WI38 (cell line): ENCODE results near the gene MAPK8IP2.
A peak's percentile ranks its signal among the peaks of the same experiment; 100 is the strongest.

Experiments used
- H3K4me3 ChIP-seq: 2 replicates; pipeline ENCODE4 v1.5.1; 2011; ENCODE audit warnings: low read depth, mild to moderate bottlenecking, control low read depth, low read length
- CTCF ChIP-seq: IDR thresholded peaks from 2 replicates; pipeline ENCODE4 v1.5.1; 2012; ENCODE audit warnings: low read depth, mild to moderate bottlenecking, control low read depth, low read length

MAPK8IP2 gene

GRCh38 chr22:50579752-50580151 is 20.8 kb upstream of the MAPK8IP2 start:
- no peak overlapping the region for H3K4me3 ChIP-seq
- no peak for TF ChIP-seq CTCF

- no peak for TF ChIP-seq CTCF
These were observed 19.3 kb upstream of the MAPK8IP2 start for GRCh38 chr22:50581031-50581949.

DNA sequence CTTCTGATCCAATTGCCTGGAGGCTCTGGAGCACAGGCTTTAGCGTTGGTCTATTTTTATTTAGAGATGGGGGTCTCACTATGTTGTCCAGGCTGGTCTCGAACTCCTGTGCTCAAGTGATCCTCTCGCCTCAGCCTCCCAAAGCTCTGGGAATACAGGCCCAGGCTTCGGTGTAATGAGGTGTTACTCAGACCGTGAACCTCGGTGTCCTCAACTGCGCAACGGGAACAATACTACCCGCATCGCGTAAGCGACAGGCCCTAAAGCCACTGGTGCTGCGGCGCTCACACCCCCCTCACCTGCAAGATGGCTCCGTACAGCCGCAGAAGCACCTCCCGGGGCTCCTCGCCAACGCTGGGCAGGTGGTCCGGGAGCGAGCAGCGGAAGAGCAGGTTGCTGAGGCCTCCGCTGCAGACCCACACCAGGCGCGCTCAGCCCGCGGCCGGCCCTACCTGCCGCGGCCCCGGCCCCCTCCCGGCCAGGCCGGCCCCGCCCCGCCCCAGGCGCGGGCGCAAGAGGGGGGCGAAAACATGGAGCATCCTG is 18.6 kb upstream of the MAPK8IP2 start:
- H3K4me3 ChIP-seq: peak overlapping the region; percentile 78
- no peak for TF ChIP-seq CTCF

More at GRCh38 chr22:50581031-50581949, 19.3 kb upstream of the MAPK8IP2 start:
- H3K4me3 ChIP-seq: peak overlapping the region; percentile 78

GRCh38 chr22:50582493-50583293 is 17.9 kb upstream of the MAPK8IP2 start, which contains the start of gene CHKB:
TSS of gene CHKB (minus strand) at chr22:50582849. CDS start at chr22:50582781, 68 bp downstream.
- peak within 1 kb of the TSS; percentile 78 for H3K4me3 ChIP-seq
- no peak for TF ChIP-seq CTCF

DNA sequence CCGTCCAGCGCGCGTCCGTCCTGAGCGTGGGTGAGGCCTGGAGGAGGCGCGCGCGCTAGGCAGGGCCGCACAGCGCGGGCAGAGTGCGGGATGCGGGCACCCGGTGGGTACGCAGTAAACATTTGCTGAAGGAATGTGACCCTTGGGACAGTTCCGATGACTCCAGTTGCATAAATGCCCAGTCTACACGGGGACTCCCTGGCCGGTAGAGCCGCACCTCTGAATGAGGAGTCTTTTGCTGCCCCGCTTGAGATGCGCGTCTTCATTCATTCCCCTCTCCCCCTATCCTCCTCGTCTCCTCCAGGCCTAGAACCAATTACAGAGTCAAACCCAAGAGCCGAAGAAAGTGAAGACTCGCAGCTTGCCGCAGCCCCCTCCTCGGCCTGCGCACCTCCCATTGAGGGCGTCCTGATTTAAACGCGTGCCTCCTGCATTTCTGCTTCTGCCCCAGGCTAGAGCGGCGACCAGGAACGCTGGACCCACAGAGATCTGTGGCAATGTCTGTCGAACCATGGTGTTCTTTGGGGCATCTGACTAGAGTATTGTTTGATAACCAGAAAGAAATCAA is 17.2 kb upstream of the MAPK8IP2 start:
- 0 out of 2 replicates have a peak, but pooled peaks have one; percentile 5 for TF ChIP-seq CTCF

GRCh38 chr22:50584106-50585096 is 16.2 kb upstream of the MAPK8IP2 start:
- TF ChIP-seq CTCF: no peak
- no peak overlapping the region; the same call in 1 of the 2 replicates for H3K4me3 ChIP-seq

More for the DNA sequence above, 17.2 kb upstream of the MAPK8IP2 start:
- H3K4me3 ChIP-seq: peak overlapping the region; percentile 78
